NCI-H2196 treated with DMSO at 0.1 percent for 48 hours (cell line): ENCODE measurements around the gene PHB1.
"Not testable (repeated sequence)": the region's sequence is repeated elsewhere in the genome, so short reads cannot be mapped to it uniquely, and the experiment has no call there.

Experiments
- DNase-seq: peaks from one replicate; lab custom pipeline; 2025; ENCODE audit not compliant: unreplicated experiment; lab: John Stamatoyannopoulos, UW

PHB1 gene

GRCh38 chr17:49439673-49440571 lies 25.2 kb upstream of the PHB1 start:
- DNase-seq = peak; percentile 44

- no peak for DNase-seq
These were observed 24.6 kb upstream of the PHB1 start for GRCh38 chr17:49439305-49439672.

GRCh38 chr17:49438436-49439278 lies 24.0 kb upstream of the PHB1 start:
- DNase-seq = no peak

GRCh38 chr17:49437696-49438435 lies 23.2 kb upstream of the PHB1 start:
- DNase-seq = no peak

GRCh38 chr17:49436174-49436573 lies 21.5 kb upstream of the PHB1 start:
- no peak for DNase-seq

- no peak for DNase-seq
These were observed 21.0 kb upstream of the PHB1 start for GRCh38 chr17:49435671-49436029.

- DNase-seq = peak; percentile 14
These were observed 20.4 kb upstream of the PHB1 start for GRCh38 chr17:49434821-49435670.

GRCh38 chr17:49433000-49433694 lies 18.5 kb upstream of the PHB1 start:
- no peak for DNase-seq

GRCh38 chr17:49431743-49432142 lies 17.1 kb upstream of the PHB1 start:
- no peak for DNase-seq

- DNase-seq = no peak
These were observed 10.3 kb upstream of the PHB1 start for GRCh38 chr17:49425004-49425286.

- not testable (repeated sequence) for DNase-seq
These were observed 9.8 kb upstream of the PHB1 start for GRCh38 chr17:49424276-49425003.

- DNase-seq = no peak
These were observed 8.0 kb upstream of the PHB1 start for GRCh38 chr17:49422714-49423113.

GRCh38 chr17:49419761-49420160 lies 5.1 kb upstream of the PHB1 start:
- DNase-seq = not testable (repeated sequence)

GRCh38 chr17:49418754-49419740 lies 4.4 kb upstream of the PHB1 start:
- not testable (repeated sequence) for DNase-seq

GRCh38 chr17:49414271-49414621 lies 436 bp downstream of the PHB1 start:
- DNase-seq = no peak

GRCh38 chr17:49409066-49409465 lies 5.6 kb downstream of the PHB1 start:
- no peak for DNase-seq

- DNase-seq = peak; percentile 87
These were observed 6.6 kb downstream of the PHB1 start for GRCh38 chr17:49407981-49408501.

GRCh38 chr17:49407086-49407485 lies 7.6 kb downstream of the PHB1 start:
- DNase-seq = no peak
